Stimulated activated naive CD4-positive, alpha-beta T cell (primary cell): ENCODE measurements around the gene TRIM14.
"Not testable (repeated sequence)": the region's sequence is repeated elsewhere in the genome, so short reads cannot be mapped to it uniquely, and the experiment has no call there.

ENCODE experiments used
- DNase-seq, 6 experiments: peaks; one replicate each; lab custom pipeline; 2025; lab: John Stamatoyannopoulos, UW

Gene TRIM14

GRCh38 chr9:98142182-98142907, 23.3 kb upstream of the TRIM14 start:
- DNase-seq: no peak

- DNase-seq: no peak
Observed at GRCh38 chr9:98140503-98140902, 21.5 kb upstream of the TRIM14 start.

- DNase-seq: no peak
Observed at GRCh38 chr9:98136489-98136888, 17.5 kb upstream of the TRIM14 start.

- no peak for DNase-seq
Observed at GRCh38 chr9:98135938-98136337, 16.9 kb upstream of the TRIM14 start.

- no peak for DNase-seq
Observed at GRCh38 chr9:98135558-98135934, 16.5 kb upstream of the TRIM14 start.

DNA sequence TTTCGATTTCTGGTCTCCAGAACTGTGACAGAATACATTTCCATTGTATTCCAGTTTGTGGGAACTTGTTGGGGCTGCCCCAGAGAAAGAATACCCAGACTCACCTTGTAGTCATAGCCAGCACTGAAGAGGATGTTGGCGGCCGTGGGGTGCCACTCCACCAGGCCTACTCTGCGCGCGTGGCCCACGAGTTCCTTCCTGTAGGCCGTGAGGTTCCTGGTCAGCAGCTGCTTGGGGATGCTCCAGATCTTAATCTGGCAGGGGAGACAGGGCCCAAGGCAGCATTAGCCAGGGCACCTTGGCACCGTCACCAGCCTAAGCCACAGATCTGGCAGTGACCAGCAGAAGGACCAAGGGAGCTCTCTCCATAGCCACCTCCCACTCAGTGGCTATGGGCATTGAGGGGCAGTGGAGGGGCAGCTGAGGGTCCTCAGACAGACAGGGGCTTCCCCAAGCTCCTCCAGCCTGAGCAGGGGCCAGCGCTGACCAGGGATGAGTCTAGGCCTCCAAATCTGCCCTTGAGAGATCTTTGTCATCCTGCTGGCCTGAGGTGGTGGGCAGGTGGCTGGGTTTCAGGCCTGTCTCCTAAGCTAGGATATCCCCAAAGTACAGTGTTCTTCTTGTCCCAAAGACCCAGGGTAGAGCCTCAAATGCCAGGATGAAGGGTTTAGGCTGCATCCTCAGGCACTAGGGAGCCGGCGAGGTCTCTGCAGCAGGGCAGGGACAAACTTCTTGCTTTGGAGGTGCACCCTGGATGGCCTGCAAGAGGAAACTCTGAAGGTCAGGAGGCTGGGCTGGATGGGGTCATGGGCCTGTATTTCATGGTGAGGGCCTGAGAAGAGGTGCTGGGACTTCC, 15.9 kb upstream of the TRIM14 start:
- DNase-seq: no peak

DNA sequence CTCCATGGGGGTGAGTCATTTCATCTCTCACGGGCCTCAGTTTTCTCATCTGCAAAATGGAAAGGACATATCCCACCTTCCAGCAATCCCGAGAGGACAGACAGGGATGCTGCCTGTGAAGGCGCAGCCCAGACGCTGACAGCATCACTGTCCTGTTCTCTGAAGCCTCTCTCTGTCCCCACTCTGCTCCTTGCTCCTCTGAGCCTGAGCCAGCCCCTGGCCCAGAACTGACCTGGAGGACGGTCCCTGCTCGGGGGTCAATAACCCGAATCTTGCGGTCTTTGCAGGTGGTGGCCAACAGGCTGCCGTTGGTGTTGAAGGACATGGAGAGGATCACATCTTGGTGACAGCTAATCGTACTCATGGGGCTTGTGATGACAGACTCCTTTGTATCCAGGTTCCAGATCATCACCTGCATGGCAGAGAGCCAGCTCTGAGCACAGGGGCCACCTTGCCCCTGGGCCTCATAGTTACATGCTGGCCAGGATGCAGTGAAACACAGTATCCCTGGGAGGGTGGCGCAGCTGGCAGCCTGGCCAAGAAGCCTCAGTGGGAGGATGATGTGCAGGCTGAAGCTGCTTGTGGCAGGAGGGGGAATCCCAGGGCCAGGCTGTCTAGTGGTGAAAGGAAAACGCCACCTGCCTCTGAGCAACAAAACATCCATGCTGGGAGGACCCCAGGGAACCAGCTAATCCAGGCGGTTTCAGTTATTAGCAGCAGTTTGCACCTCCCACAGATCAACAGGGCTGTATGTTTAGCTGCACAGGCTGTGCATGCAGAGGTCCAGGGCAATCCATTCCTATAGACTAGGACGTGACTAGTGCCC, 14.0 kb upstream of the TRIM14 start:
- DNase-seq: no peak

DNA sequence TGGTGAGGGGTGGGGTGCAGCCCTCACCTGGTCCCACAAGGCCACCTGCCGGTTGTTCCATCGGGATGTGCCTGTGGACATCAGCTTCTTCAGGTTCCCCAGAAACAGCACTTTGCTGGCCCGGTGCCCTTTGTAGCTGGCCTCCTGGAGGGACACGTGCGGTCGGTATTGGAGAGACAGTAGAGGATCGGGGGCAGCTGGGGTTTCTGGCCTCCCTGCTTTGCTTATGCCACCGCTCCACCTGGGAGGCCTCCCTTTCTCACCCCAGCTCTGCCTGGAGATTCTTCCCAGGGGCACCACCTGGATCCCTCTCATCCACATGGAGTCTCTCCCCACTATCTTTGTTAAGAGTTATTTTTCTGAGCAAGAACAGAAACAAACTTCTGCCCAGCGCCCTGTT, 13.1 kb upstream of the TRIM14 start:
- DNase-seq: no peak

DNA sequence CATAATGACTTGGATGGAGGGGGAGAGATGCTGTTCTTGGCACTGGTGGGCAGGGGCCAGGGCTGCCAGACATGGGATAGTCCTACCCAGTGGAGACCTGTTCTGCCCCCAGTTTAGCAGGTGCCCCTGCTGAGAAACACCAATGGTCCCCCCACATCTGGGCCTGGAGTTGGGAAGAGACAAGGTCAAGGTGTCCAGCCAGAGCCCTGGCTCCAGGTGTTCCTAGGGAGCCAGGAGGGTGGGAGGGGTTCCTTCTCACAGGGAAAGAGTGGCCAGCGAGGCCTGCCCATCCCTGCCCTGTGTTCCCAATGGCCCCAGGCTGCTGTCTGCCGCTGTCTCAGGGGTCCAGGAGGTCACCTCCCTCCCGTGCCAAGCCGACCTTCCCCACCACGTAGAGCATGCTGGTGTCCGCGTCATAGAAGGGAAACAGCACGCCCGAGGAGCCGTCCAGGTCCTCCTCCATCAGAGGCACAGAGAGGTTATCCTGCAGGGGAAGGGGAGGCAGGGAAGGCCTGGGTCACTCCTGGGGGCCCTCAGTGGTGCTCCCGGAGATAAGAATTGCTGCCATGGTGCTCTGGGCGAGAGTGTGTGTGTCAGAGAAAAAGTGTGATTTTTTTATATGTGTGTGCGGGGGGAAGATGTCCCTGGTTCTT, 11.7 kb upstream of the TRIM14 start:
- no peak for DNase-seq

GRCh38 chr9:98130060-98130459, 11.0 kb upstream of the TRIM14 start:
- not testable (repeated sequence) for DNase-seq

- DNase-seq: no peak
Observed at GRCh38 chr9:98129451-98129881, 10.4 kb upstream of the TRIM14 start.

GRCh38 chr9:98128316-98128715, 9.3 kb upstream of the TRIM14 start:
- DNase-seq: no peak

GRCh38 chr9:98127226-98127625, 8.2 kb upstream of the TRIM14 start:
- DNase-seq: no peak

GRCh38 chr9:98124637-98125426, 5.8 kb upstream of the TRIM14 start:
- DNase-seq: no peak

- DNase-seq: not testable (repeated sequence)
Observed at GRCh38 chr9:98124091-98124490, 5.1 kb upstream of the TRIM14 start.

DNA sequence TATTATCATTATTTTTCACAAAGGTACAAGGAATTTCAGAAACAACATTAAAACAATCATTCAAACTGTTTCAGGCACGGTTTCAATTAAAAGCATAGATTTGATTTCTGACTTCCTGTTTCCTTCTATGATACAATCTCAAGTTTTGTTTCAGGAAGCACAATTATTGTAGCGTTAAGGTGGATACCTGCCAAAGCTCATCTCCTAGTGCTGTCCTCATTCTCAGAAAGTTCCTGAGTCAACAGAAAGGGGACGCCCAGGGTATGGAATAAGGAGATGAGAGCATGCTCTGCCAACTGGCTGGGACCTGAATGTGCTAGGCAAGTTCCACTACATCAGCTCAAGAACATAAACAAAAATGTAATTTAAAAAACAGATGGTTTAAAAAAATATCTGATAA, 2.0 kb upstream of the TRIM14 start:
- peak in 2 of 6 experiments; percentile 12 to 22 for DNase-seq

GRCh38 chr9:98120476-98120875, 1.5 kb upstream of the TRIM14 start:
- no peak for DNase-seq

- peak in 5 of 6 experiments; percentile 15 to 67 (median 43) for DNase-seq
Observed at GRCh38 chr9:98117984-98118639, 910 bp downstream of the TRIM14 start.

DNA sequence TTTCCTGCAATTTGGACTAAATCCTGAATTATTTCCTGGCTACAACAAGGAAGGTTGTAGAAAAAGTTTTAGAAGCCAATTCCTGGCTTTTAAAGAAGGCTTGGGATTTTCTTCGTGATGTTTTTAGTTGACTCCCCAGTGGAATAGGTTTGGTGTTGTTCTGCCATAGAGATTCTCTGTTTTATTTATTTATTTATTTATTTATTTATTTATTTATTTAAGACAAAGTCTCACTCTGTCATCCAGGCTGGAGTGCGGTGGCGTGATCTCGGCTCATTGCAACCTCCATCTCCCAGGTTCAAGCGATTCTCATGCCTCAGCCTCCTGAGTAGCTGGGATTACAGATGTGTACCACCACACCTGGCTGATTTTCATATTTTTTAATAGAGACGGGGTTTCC, 1.9 kb downstream of the TRIM14 start:
- not testable (repeated sequence) for DNase-seq

DNA sequence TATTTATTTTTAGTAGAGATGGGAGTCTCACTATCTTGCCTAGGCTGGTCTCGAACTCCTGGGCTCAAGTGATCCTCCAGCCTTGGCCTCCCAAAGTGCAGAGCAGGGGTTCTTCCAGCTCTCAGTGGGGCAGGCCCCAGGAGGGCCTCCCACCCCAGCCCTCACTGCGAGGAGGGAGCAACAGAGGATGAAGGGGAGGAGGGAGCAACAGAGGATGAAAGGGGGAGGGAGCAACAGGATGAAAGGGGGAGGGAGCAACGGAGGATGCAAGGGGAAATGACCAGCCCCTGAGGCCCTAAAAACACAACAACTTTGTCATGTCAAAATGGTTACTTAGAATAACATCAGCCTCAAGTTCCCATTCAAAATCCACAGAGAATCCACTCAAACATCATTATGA, 10.0 kb downstream of the TRIM14 start:
- DNase-seq: no peak
